ENCODE measurements around the gene RIMKLB.

DNA sequence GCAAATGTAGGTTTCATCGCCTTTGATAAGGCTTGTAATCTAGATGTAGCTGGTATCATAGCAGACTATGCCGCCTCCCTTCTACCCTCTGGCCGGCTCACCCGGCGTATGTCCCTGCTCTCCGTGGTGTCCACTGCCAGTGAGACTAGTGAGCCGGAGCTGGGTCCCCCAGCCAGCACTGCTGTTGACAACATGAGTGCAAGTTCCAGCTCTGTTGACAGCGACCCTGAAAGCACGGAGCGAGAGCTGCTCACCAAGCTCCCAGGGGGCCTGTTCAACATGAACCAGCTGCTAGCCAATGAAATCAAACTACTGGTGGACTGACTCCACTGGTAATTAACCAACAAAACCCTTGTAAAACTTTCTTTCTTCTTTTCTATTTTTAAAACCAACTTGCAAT is 75.7 kb downstream of the RIMKLB start:
- TF ChIP-seq POLR2A (IDR thresholded peaks at IDR 0.05; ENCODE audit: low read depth) (no peak), POLR2AphosphoS5 (IDR thresholded peaks at IDR 0.05) (no peak), EP300 (IDR thresholded peaks at IDR 0.05) (no peak)
- TF ChIP-seq, protein P1, sequence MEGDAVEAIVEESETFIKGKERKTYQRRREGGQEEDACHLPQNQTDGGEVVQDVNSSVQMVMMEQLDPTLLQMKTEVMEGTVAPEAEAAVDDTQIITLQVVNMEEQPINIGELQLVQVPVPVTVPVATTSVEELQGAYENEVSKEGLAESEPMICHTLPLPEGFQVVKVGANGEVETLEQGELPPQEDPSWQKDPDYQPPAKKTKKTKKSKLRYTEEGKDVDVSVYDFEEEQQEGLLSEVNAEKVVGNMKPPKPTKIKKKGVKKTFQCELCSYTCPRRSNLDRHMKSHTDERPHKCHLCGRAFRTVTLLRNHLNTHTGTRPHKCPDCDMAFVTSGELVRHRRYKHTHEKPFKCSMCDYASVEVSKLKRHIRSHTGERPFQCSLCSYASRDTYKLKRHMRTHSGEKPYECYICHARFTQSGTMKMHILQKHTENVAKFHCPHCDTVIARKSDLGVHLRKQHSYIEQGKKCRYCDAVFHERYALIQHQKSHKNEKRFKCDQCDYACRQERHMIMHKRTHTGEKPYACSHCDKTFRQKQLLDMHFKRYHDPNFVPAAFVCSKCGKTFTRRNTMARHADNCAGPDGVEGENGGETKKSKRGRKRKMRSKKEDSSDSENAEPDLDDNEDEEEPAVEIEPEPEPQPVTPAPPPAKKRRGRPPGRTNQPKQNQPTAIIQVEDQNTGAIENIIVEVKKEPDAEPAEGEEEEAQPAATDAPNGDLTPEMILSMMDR (IDR thresholded peaks at IDR 0.05): no peak
